ENCODE data around the gene EEF1AKMT3. TPM values are rescaled to one million over a fixed set of nuclear protein-coding genes. Genes with fewer than 3 reads are reported as not detected.

Gene EEF1AKMT3
- total and polyA plus RNA-seq, 9 of the 15 experiments (the other 6 are each of a cell fraction or from before 2014, with no cell fraction given), result 4.1 to 17.2 (median 7.9) TPM

GRCh38 chr12:57740656-57741412, 31.6 kb upstream of the EEF1AKMT3 start:
- Histone ChIP-seq H3K9me1 (ENCODE audit: control insufficient read depth, insufficient read depth, low read length) (no peaks in the 10 kb centered on the region), H4K20me1 (replicated peaks; ENCODE audit: control insufficient read depth, insufficient read depth, low read length) (no peaks in the 10 kb centered on the region), H2AFZ (ENCODE audit: low read depth, low read length) (no peak overlapping the region), H3K4me3 (no peak overlapping the region), H3K27me3 (ENCODE audit: control insufficient read depth in 2 of 2, insufficient read depth in 2 of 2, low read length in 2 of 2) (peaks cover 0 to 26% of the 10 kb centered on the region in 2 experiments; a peak in 2 of 5 replicates), H3K27ac (ENCODE audit: extremely low read depth, low read depth, low read length) (no peak overlapping the region), H3K4me2 (ENCODE audit: insufficient read depth, low read length) (no peak overlapping the region), H3K79me2 (ENCODE audit: control insufficient read depth, insufficient read depth, low read length) (peaks cover 7% of the 10 kb centered on the region; the same call in 1 of the 3 replicates), H3K4me1 (replicated peaks in 1 of 2; ENCODE audit: control insufficient read depth in 2 of 2, insufficient read depth in 2 of 2, low read length in 2 of 2) (peaks cover 6 to 40% of the 10 kb centered on the region in 2 experiments; a peak in 4 of 5 replicates), H3K36me3 (ENCODE audit: control insufficient read depth, insufficient read depth, low read length) (0 out of 3 replicates have a peak, but pooled peaks cover under 1% of the 10 kb centered on the region), H3K9me3 (replicated peaks; ENCODE audit: control insufficient read depth, insufficient read depth, low read depth, low read length) (no peaks in the 10 kb centered on the region), H3K9ac (ENCODE audit: insufficient read depth in 1 of 2, low read depth in 2 of 2, low read length in 2 of 2) (no peak overlapping the region)
- ATAC-seq (no peak), FAIRE-seq (no peak), DNase-seq (ENCODE audit: extremely low read depth in 1 of 4, low spot score in 3 of 4) (no peak)
- intact Hi-C loops (cut with micrococcal nuclease), result no loop called here
- WGBS (ENCODE audit: insufficient coverage, low coverage, missing lambda C conversion rate), result 31% methylated on average over 5 of the region's 5 CpGs
- BruUV-seq (replicated peaks), result no TSS peak
- in situ Hi-C loops (cut with MboI), result loop anchor here (10.0 kb wide), 1 partner anchor 426 kb away; no protein-coding TSS in a partner anchor
- ChIA-PET CTCF (ENCODE audit: low intra/inter-chr PET ratio) (no interaction called here), POLR2A (interaction anchor here (0.5 to 1.3 kb wide), 11 partner anchors 11 to 1329 kb away, joined by 3 to 4 read pairs (median 3); partner anchors contain the start of genes CDK4, DDIT3 and OS9)
- no peak for TF ChIP-seq RFX7 (CRISPR knock-in tag; IDR thresholded peaks at IDR 0.05)
- no peak for TF ChIP-seq ZNF639 (CRISPR knock-in tag; conservative IDR thresholded peaks at IDR 0.05 in 1 of 2, IDR thresholded peaks at IDR 0.05 in 1 of 2)
- TF ChIP-seq ZNF609 (CRISPR knock-in tag; IDR thresholded peaks at IDR 0.05; ENCODE audit: borderline replicate concordance), result no peak
- no peak for TF ChIP-seq NFATC3 (IDR thresholded peaks at IDR 0.05)
- TF ChIP-seq SPI1 (IDR thresholded peaks at IDR 0.05; ENCODE audit: borderline replicate concordance, low read depth, low read length), result 0 out of 2 replicates have a peak, but pooled peaks have one; percentile 2
- TF ChIP-seq ID3 (CRISPR knock-in tag; IDR thresholded peaks at IDR 0.05), result no peak
- no peak for TF ChIP-seq ID3 (tag; IDR thresholded peaks at IDR 0.05)
- TF ChIP-seq ZBTB12 (CRISPR knock-in tag; IDR thresholded peaks at IDR 0.05), result no peak
- peak; percentile 76 for TF ChIP-seq RFX1 (IDR thresholded peaks at IDR 0.05)
- no peak for TF ChIP-seq E2F6 (IDR thresholded peaks at IDR 0.05; ENCODE audit: borderline replicate concordance in 1 of 2, extremely low read depth in 1 of 2, insufficient read depth in 1 of 2, insufficient read length in 1 of 2, low read depth in 1 of 2, low read length in 1 of 2, poor library complexity in 1 of 2, severe bottlenecking in 1 of 2)

All from K562 (cell line).